SK-N-SH (cell line): ENCODE measurements around the gene TSGA10IP. TPM values are rescaled to one million over a fixed set of nuclear protein-coding genes. Genes with fewer than 3 reads are reported as not detected.

Source experiments
- CTCF ChIA-PET: fragments of 300-600, 350-600 bp; formaldehyde crosslinking; extraction: SDS; loops from one replicate; lab custom pipeline; 2021; lab: Yijun Ruan, JAX
- POLR2A ChIA-PET: fragments of 350-600 bp; sonication (Branson Sonifier 250); formaldehyde crosslinking; extraction: SDS; loops from one replicate; lab custom pipeline; 2020; ENCODE audit warnings: antibody characterized with exemption, inconsistent platforms; lab: Yijun Ruan, JAX
- DNase-seq: peaks from one replicate; pipeline ENCODE4 v3.0.0; 2012
- H2AFZ ChIP-seq: fragments of 200-600 bp; sonication (generic); 2 replicates; pipeline ENCODE4 v1.8.1; 2016; ENCODE audit warnings: antibody characterized with exemption, mild to moderate bottlenecking, low read depth
- H3F3A ChIP-seq: fragments of 200-600 bp; sonication (generic); replicated peaks from 2 replicates; pipeline ENCODE3; 2016; ENCODE audit warnings: antibody characterized with exemption, mild to moderate bottlenecking; ENCODE audit not compliant: insufficient read depth
- H3K27ac ChIP-seq, 2 experiments: fragments of 200-500 bp in 1 of 2; fragments of 200-600 bp in 1 of 2; sonication (Bioruptor generic) in 1 of 2; sonication (generic), shearing (Covaris generic) in 1 of 2; 2 replicates each; pipeline versions ENCODE4 v1.5.1 to v1.6.1; 2014 to 2016; ENCODE audit warnings: low read depth in 2 of 2, inconsistent platforms in 1 of 2, low read length in 1 of 2, mild to moderate bottlenecking in 1 of 2, mixed read lengths in 1 of 2
- H3K27me3 ChIP-seq: fragments of 200-600 bp; sonication (generic), shearing (Covaris generic); 2 replicates; pipeline ENCODE4 v1.6.1; 2016; ENCODE audit warnings: mixed run types; ENCODE audit not compliant: insufficient read depth
- H3K36me3 ChIP-seq, 2 experiments: fragments of 200-500 bp in 1 of 2; fragments of 200-600 bp in 1 of 2; sonication (Bioruptor generic) in 1 of 2; sonication (generic) in 1 of 2; replicated peaks in 1 of 2; 2 replicates each; pipeline versions ENCODE3 to v1.5.1; 2014 to 2016; ENCODE audit warnings: low read length in 1 of 2, mild to moderate bottlenecking in 1 of 2; ENCODE audit not compliant: insufficient read depth in 2 of 2, control insufficient read depth in 1 of 2
- H3K4me1 ChIP-seq, 2 experiments: fragments of 200-500 bp in 1 of 2; fragments of 200-600 bp in 1 of 2; sonication (Bioruptor generic) in 1 of 2; sonication (generic), shearing (Covaris generic) in 1 of 2; 2 replicates each; pipeline versions ENCODE4 v1.5.1 to v1.6.1; 2014 to 2016; ENCODE audit warnings: low read depth in 1 of 2, low read length in 1 of 2, mixed run types in 1 of 2; ENCODE audit not compliant: insufficient read depth in 2 of 2, control insufficient read depth in 1 of 2
- H3K4me2 ChIP-seq: fragments of 200-600 bp; sonication (generic), shearing (Covaris generic); 2 replicates; pipeline ENCODE4 v1.6.1; 2017; ENCODE audit warnings: mixed run types
- H3K4me3 ChIP-seq, 2 experiments: fragments of 200-500 bp in 1 of 2; fragments of 200-600 bp in 1 of 2; sonication (Bioruptor generic) in 1 of 2; sonication (generic), shearing (Covaris generic) in 1 of 2; 2 replicates each; pipeline versions ENCODE4 v1.5.1 to v1.8.1; 2014 to 2016; ENCODE audit warnings: low read depth in 2 of 2, inconsistent platforms in 1 of 2, low read length in 1 of 2, mild to moderate bottlenecking in 1 of 2, mixed read lengths in 1 of 2, moderate library complexity in 1 of 2
- H3K79me2 ChIP-seq: fragments of 200-600 bp; sonication (generic); 2 replicates; pipeline ENCODE4 v1.8.1; 2017; ENCODE audit warnings: mild to moderate bottlenecking; ENCODE audit not compliant: insufficient read depth
- H3K9ac ChIP-seq: fragments of 200-600 bp; sonication (generic); 2 replicates; pipeline ENCODE4 v1.6.1; 2017; ENCODE audit warnings: mixed run types
- H3K9me2 ChIP-seq: fragments of 200-600 bp; sonication (generic); 2 replicates; pipeline ENCODE4 v1.6.1; 2017; ENCODE audit warnings: mixed run types
- H3K9me3 ChIP-seq: fragments of 200-600 bp; sonication (generic); 2 replicates; pipeline ENCODE4 v1.6.1; 2017; ENCODE audit warnings: mixed run types, mild to moderate bottlenecking, moderate library complexity
- H4K20me1 ChIP-seq: fragments of 200-600 bp; sonication (generic); 2 replicates; pipeline ENCODE4 v1.6.1; 2017; ENCODE audit warnings: mild to moderate bottlenecking, mixed run types; ENCODE audit not compliant: insufficient read depth
- EZH2phosphoT487 ChIP-seq: fragments of 200-600 bp; sonication (generic); IDR thresholded peaks from 2 replicates; pipeline ENCODE4 v1.6.1; 2017; ENCODE audit warnings: low read depth, mixed run types, mild to moderate bottlenecking, antibody characterized with exemption, moderate library complexity, borderline replicate concordance
- FOSL2 ChIP-seq: IDR thresholded peaks from 2 replicates; pipeline ENCODE4 v1.4.0; 2012; ENCODE audit warnings: low read depth, mild to moderate bottlenecking, moderate library complexity, borderline replicate concordance
- FOXJ3 ChIP-seq: sonication (generic); formaldehyde crosslinking; IDR thresholded peaks from 2 replicates; pipeline ENCODE4 v1.5.1; 2020; ENCODE audit warnings: mild to moderate bottlenecking, missing genetic modification reagents
- FOXM1 ChIP-seq: IDR thresholded peaks from 2 replicates; pipeline ENCODE4 v1.4.0; 2012; ENCODE audit warnings: low read depth, mild to moderate bottlenecking
- MEF2A ChIP-seq: IDR thresholded peaks from 2 replicates; pipeline ENCODE4 v1.4.0; 2012; ENCODE audit warnings: low read depth, borderline replicate concordance
- MXI1 ChIP-seq: IDR thresholded peaks from 2 replicates; pipeline ENCODE4 v1.6.1; 2012; ENCODE audit warnings: mild to moderate bottlenecking, low read depth, low read length, improper control_type of control experiment
- WGBS: methylation state at CpG from one replicate; pipeline ENCODE4 v1.1.6; 2017; ENCODE audit warnings: low lambda C conversion rate; 5-methylcytosine and 5-hydroxymethylcytosine counted together
- polyA plus RNA-seq, 3 experiments: library from polyadenylated mRNA; depleted of rRNA; stranded (reverse); fragments of >200 nt; gene quantifications; 2 replicates each; pipeline ENCODE4 v1.2.3, GENCODE V29; 2012
- TF ChIP-seq, protein P1 (sequence below): fragments of 150-350 bp; IDR thresholded peaks from 2 replicates; pipeline ENCODE4 v1.6.1; 2017; ENCODE audit warnings: antibody characterized with exemption, low read length, low read depth, borderline replicate concordance
- TF ChIP-seq, protein P2 (sequence below): IDR thresholded peaks from 2 replicates; pipeline ENCODE4 v1.6.1; 2012; ENCODE audit warnings: mild to moderate bottlenecking, low read depth, low read length, moderate library complexity
- TF ChIP-seq, protein P3 (sequence below): IDR thresholded peaks from 2 replicates; pipeline ENCODE4 v1.4.0; 2012; ENCODE audit warnings: low read depth, borderline replicate concordance
- TF ChIP-seq, protein P4 (sequence below): IDR thresholded peaks from 2 replicates; pipeline ENCODE4; 2012

Gene TSGA10IP
- polyA plus RNA-seq, 1 of the 3 experiments (the other 2 are of a cell fraction), result not detected

DNA sequence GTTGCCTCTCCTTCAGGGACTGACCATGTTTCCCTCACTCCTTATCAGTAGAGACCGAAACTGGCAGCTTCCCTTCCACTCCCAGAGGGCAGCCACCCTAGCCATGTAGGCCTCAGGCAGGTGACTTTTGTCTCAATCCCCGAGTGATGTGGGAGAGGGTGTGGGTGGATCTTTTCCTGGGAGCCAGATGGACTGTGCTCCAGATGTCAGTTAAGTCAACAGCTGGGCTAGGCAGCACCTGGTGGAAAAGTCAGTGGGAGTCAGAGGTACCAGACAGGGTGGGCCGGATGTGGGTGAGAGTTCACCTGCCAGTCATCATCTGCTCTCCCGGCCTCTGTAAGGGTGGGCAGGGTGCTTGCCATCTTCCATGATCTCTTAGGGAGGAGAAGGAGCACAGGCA lies 58.9 kb downstream of the TSGA10IP start:
- H3K36me3 ChIP-seq, result peaks cover 27 to 30% of the 10 kb centered on the region in 2 experiments
- no peak overlapping the region for H3K4me3 ChIP-seq
- CTCF ChIA-PET, result interaction anchor here (1.0 to 1.6 kb wide), 3 partner anchors 18 to 119 kb away, joined by 3 to 8 read pairs (median 6); no protein-coding TSS in a partner anchor
- peaks cover 4% of the 10 kb centered on the region; the same call in 1 of the 2 replicates for H4K20me1 ChIP-seq
- no peak overlapping the region for H3K4me2 ChIP-seq
- H3K4me1 ChIP-seq, result peaks cover 6 to 11% of the 10 kb centered on the region in 2 experiments; a peak in 3 of 4 replicates
- H3K9me3 ChIP-seq, result no peaks in the 10 kb centered on the region
- POLR2A ChIA-PET, result interaction anchor here (2.0 kb wide), 1 partner anchor 48 kb away, joined by 8 read pairs; the partner anchor contains the start of gene SF3B2
- H3K27me3 ChIP-seq, result no peaks in the 10 kb centered on the region
- H3K79me2 ChIP-seq, result peaks cover 56% of the 10 kb centered on the region
- H3K9ac ChIP-seq, result no peak overlapping the region
- no peaks in the 10 kb centered on the region for H3K9me2 ChIP-seq
- H3K27ac ChIP-seq, result no peak overlapping the region
- DNase-seq, result no peak
- no peak overlapping the region for H2AFZ ChIP-seq
- no peak for TF ChIP-seq FOXM1
- TF ChIP-seq, protein P1, sequence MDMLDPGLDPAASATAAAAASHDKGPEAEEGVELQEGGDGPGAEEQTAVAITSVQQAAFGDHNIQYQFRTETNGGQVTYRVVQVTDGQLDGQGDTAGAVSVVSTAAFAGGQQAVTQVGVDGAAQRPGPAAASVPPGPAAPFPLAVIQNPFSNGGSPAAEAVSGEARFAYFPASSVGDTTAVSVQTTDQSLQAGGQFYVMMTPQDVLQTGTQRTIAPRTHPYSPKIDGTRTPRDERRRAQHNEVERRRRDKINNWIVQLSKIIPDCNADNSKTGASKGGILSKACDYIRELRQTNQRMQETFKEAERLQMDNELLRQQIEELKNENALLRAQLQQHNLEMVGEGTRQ, result no peak
- no peak for TF ChIP-seq MXI1
- TF ChIP-seq, protein P2, sequence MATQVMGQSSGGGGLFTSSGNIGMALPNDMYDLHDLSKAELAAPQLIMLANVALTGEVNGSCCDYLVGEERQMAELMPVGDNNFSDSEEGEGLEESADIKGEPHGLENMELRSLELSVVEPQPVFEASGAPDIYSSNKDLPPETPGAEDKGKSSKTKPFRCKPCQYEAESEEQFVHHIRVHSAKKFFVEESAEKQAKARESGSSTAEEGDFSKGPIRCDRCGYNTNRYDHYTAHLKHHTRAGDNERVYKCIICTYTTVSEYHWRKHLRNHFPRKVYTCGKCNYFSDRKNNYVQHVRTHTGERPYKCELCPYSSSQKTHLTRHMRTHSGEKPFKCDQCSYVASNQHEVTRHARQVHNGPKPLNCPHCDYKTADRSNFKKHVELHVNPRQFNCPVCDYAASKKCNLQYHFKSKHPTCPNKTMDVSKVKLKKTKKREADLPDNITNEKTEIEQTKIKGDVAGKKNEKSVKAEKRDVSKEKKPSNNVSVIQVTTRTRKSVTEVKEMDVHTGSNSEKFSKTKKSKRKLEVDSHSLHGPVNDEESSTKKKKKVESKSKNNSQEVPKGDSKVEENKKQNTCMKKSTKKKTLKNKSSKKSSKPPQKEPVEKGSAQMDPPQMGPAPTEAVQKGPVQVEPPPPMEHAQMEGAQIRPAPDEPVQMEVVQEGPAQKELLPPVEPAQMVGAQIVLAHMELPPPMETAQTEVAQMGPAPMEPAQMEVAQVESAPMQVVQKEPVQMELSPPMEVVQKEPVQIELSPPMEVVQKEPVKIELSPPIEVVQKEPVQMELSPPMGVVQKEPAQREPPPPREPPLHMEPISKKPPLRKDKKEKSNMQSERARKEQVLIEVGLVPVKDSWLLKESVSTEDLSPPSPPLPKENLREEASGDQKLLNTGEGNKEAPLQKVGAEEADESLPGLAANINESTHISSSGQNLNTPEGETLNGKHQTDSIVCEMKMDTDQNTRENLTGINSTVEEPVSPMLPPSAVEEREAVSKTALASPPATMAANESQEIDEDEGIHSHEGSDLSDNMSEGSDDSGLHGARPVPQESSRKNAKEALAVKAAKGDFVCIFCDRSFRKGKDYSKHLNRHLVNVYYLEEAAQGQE, result no peak
- no peak for TF ChIP-seq EZH2phosphoT487
- TF ChIP-seq FOSL2, result no peak
- no peak for TF ChIP-seq MEF2A
- TF ChIP-seq FOXJ3 (CRISPR knock-in tag), result no peak
- TF ChIP-seq, protein P3, sequence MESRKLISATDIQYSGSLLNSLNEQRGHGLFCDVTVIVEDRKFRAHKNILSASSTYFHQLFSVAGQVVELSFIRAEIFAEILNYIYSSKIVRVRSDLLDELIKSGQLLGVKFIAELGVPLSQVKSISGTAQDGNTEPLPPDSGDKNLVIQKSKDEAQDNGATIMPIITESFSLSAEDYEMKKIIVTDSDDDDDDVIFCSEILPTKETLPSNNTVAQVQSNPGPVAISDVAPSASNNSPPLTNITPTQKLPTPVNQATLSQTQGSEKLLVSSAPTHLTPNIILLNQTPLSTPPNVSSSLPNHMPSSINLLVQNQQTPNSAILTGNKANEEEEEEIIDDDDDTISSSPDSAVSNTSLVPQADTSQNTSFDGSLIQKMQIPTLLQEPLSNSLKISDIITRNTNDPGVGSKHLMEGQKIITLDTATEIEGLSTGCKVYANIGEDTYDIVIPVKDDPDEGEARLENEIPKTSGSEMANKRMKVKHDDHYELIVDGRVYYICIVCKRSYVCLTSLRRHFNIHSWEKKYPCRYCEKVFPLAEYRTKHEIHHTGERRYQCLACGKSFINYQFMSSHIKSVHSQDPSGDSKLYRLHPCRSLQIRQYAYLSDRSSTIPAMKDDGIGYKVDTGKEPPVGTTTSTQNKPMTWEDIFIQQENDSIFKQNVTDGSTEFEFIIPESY, result no peak
- TF ChIP-seq, protein P4, sequence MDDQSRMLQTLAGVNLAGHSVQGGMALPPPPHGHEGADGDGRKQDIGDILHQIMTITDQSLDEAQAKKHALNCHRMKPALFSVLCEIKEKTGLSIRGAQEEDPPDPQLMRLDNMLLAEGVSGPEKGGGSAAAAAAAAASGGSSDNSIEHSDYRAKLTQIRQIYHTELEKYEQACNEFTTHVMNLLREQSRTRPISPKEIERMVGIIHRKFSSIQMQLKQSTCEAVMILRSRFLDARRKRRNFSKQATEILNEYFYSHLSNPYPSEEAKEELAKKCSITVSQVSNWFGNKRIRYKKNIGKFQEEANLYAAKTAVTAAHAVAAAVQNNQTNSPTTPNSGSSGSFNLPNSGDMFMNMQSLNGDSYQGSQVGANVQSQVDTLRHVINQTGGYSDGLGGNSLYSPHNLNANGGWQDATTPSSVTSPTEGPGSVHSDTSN, result no peak
- peaks cover 49% of the 10 kb centered on the region for H3F3A ChIP-seq
- WGBS, result 88% methylated on average over 4 of the region's 4 CpGs
